Stimulated activated CD8-positive, alpha-beta memory T cell treated with anti-CD3 and anti-CD28 coated beads, Interleukin-15, amount 100 ng/mL, for 24 hours (primary cell): ENCODE data around the gene MYH9.
A peak's percentile ranks its signal among the peaks of the same experiment; 100 is the strongest.

ENCODE experiments used
- DNase-seq: peaks from one replicate; pipeline ENCODE4 v3.0.0-alpha.2; 2020; ENCODE audit warnings: low read depth

Gene MYH9

GRCh38 chr22:36348760-36349159, 39.0 kb downstream of the MYH9 start:
- DNase-seq: no peak

DNA sequence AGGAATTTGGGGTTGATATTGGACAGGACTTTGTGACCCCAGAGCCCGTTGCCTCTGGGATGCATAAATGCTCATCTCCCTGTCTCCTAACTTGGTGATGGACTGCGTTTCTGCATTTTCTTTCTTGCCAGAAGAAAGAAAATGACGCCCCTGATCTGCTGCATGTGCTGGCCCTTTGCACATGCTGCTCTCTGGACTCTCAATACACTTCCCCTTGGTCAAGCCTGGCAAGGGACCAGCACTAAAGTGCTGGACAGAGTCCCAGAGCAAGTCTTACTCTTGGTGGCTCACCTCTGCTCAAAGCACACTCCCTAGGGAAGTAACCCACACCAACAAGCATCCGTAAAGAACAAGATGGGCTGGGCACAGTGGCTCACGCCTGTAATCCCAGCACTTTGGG, 40.7 kb downstream of the MYH9 start:
- no peak for DNase-seq

DNA sequence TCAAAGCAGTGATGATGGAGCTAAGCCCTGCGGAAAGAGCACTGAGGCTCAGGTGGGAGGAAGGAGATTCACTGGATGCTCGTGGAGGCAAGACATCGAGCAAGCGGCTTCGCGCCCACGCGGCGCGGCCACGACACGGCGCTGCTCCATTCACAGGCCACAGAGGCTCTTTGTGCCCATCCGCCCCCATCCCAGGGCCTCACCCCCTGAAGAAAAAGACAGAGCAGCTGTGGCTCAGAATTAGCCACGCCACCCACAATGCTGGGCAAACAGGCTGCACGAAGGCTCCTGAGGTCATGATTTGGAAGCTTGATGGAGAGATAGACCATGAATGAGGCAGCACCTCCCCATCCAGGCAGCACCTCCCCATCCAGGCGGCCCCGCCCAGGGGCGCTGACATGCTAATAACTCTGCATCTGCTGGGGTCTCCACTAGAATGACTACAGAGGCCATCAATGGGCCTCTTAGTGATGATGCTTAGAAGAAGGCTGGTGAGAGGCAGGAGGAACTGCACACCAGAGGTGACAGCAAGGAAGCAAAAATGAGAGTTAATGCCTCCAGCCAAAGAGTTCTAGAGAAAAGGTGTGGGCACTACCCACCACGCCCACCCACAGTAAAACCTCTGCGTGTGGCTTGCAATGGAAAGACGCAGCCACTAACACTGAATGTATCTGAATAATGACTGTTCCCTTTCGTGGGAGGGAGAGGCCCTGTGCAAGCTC, 43.5 kb downstream of the MYH9 start:
- DNase-seq: no peak

GRCh38 chr22:36343720-36344105, 44.1 kb downstream of the MYH9 start:
- DNase-seq: no peak

DNA sequence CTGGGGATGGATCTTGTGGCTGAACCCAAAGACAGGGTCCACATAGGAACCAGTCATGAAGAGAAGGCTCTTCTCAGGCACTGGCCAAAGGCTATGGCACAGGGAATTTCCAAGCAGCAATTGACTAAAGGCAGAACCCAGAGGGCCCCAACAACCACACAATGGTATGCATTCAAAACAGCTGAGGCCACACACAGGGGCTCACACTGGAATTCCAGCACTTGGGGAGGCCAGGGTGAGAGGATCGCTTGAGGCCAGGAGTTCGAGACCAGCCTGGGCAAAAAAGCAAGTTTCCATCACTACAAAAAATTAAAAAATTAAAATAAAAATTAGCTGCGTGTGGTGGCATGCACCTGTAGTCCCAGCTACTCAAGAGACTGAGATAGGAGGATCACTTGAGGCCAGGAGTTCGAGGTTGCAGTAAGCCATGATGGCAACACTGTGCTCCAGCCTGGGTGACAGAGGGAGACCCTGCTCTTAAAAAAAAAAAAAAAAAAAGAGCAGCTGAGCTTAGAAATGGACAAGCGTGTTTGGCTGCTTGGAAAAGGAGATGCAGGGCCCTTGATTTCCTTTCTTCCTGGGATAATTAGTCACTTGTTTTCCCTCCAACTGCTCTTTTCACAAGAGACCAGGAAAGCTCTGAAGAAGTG, 44.6 kb downstream of the MYH9 start:
- no peak for DNase-seq

DNA sequence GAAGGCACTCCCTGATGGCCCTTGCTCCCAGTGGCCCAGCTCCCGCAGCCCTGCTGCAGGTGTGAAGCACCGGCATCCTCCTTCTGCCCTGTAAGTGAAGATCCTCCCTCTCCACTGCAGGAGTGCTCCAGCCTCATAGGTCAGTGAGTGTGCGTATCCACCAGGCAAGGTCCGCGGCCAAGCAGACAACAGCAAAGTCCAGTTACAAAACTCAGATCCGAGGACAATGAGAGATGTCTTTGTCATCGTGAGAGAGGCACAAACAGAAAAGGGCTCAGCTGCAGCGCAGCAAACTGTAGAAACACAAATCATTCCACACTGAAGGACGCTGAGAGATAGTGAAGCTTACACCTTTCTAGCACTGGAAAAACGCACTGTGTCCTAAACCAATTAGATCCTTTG, 46.1 kb downstream of the MYH9 start:
- DNase-seq: no peak

DNA sequence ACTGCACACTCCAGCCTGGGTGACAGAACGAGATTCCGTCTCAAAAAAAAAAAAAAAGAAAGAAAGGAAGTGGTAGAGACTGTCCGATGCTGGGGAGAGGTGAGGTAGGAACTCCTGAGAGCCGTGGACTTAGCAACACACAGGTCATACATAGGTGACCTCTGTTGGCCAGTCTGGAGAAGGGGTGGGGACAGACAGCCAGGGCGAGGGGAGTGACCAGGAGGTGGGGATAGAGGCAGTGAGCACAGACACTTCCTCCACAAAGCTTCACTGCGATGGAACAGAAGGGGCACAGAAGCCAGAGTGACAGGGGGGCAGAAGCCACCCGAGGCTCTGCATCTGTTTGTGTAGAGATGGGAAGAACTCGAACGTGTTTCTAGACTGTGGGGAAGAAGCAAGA, 47.1 kb downstream of the MYH9 start:
- no peak for DNase-seq

DNA sequence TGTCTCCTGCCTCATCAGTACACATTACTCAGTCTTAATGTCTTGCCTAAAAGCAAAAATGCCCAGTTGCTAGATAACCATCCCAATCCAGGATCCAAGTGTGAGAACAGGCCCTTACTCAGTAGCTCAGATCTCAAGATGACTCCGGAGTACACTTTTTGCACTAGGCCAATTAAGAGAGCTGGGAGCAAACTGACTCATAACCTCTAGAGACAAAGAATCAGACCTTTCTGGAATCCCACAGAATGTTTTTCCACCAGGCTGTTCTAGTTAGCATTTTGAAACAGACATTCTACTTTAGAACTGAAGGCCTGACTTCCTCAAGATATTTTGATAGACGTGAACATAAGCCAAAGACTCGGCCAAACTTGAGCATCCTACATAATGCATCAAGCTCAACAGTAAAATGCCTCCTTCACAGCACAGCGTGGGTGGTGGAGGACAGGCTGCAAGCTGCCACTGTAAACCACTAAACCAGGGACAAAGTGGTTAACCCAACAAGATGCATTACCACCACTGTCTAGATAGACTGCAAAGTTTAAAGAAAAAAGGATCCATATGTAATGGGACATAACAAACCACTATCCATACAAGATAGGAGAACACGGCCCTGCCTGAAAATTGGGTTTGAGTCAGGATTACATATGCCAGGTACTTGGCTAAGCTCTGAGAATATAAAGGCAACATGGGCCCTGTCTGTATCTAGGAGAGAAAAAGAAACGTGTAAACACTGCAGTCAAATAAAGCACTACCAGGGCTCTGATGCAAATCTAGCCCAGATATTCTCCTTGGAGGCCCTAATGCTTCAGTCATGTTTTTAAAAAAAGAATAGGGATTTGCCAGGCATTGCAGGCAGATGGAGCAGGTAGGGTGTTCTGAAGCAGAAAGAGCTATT, 48.3 kb downstream of the MYH9 start:
- DNase-seq: no peak

DNA sequence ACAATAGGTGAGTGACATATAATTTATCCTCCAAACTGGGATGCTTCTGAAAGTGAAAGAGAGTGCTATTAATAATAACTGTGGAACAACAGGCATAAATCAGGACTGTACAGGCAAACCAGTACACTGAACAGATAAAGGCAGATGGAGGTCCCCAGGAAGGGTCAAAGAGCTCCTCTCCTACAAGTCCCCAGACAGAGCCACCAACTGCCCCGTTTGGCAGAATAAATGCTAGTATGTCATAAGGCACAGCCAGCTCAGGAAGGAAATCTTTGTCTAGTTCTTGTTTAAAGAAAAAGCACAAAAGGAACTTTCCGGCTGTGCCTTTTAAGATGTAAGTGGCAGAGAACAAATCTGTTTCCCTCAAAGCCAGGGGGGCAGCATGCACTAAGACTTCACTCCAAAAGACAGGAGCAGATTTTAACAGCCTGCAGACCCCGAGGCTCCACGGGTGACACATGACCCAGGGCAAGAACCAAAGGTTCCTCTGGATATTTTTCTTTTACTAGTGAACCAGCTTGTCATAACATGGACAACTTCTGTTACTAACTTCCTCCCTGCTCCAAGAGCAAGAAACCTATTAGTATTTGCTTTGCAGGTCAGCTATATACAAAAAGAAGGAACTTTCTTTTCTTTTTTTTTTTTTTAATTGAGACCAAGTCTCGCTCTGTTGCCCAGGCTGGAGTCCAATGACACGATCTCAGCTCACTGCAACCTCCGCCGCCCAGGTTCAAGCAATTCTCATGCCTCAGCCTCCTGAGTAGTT, 50.2 kb downstream of the MYH9 start:
- no peak for DNase-seq

- DNase-seq: no peak
These were observed 51.3 kb downstream of the MYH9 start for GRCh38 chr22:36336246-36337182.

DNA sequence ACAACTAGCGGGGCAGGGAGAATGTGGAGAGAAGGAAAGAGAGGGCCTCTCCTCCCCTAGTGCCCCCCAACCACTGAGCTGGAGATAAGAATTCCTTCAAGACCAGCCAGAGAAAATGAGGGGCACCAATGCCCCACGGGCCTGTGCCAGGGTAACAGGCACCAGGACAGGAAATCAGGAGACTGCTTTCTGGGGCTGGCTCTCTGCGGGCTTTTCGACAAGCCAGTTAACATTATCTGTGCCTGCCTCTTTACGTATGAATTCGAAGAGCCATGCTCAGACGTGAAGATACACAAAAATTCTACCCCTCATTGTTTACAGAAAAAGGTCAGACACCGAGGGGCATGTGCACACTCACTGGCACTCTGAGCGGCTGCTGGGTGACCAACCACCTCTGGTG, 52.1 kb downstream of the MYH9 start:
- DNase-seq: no peak

GRCh38 chr22:36334821-36335603, 52.8 kb downstream of the MYH9 start:
- no peak for DNase-seq

- DNase-seq: no peak
These were observed 53.5 kb downstream of the MYH9 start for GRCh38 chr22:36334081-36334820.

DNA sequence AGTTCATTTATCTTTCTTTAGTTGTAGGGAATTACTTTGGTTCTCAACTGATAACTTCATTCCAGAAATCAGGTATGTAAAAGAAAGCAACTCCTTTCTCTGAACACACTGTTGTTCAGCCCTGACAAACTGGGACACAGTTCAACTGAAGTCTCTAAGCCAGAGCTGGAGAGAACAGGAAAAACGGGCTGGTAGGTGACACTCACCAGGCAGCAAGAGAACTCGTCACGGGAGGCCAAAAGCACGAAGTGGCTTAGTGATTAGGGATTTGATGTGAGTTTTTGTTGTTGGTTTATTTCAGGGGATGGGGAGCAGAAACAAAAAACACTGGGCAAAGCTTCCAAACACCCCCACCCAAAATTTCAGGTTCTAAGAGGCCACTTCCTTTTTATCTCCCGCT, 54.1 kb downstream of the MYH9 start:
- DNase-seq: no peak

DNA sequence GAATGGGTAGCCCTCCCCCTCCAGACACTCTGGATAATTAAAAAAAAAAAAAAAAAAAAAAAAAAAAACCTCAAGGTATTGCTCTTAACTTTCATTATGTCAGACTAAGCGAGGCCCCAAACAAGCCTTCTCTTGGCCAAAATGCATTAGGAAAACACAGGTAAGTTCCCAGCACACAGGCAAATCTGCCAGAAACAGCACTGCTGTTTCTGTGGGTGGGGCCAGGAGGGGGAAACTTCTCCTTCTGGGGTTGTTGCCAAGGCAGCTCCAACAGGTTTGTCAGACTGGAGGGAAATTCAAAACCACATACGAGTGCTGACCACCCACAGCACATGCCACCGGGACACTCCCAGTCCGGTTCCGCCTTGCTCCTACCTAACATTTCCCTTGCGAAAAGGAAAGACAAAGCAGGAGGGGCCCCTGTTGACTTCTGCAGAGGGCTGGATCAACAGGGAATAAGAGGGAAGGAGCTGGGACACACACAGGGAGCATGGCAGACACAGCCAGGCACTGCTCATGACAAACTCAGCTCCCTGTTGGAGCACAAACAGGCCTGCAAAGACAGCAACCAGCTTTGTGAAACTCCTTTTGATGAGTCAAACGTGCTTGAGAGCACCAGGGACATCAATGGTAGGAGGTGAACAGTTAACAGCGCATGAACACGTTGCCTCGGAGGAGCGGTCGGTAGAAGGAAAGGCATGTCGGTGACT, 55.0 kb downstream of the MYH9 start:
- DNase-seq: no peak

- no peak for DNase-seq
These were observed 55.7 kb downstream of the MYH9 start for GRCh38 chr22:36331912-36332622.

GRCh38 chr22:36331306-36331911, 56.4 kb downstream of the MYH9 start:
- peak; percentile 47 for DNase-seq
